H1 (cell line): Measurements from ENCODE around the gene ACP6. TPM values are rescaled to one million over a fixed set of nuclear protein-coding genes. Genes with fewer than 3 reads are reported as not detected.

ENCODE experiments used
- GTF2F1 ChIP-seq: IDR thresholded peaks from 2 replicates; pipeline ENCODE4 v1.6.1; 2012; ENCODE audit warnings: low read depth, low read length, improper control_type of control experiment, borderline replicate concordance
- RNF2 ChIP-seq: fragments of 200-900, 300-1000 bp; sonication (generic); IDR thresholded peaks from 2 replicates; pipeline ENCODE4 v1.7.1; 2016; ENCODE audit warnings: borderline replicate concordance, low read depth, mild to moderate bottlenecking, antibody characterized with exemption, low read length; ENCODE audit not compliant: poor library complexity, severe bottlenecking; ENCODE audit errors: missing control alignments
- RXRA ChIP-seq: IDR thresholded peaks from 2 replicates; pipeline ENCODE4 v1.6.1; 2011; ENCODE audit warnings: low read depth, mild to moderate bottlenecking, low read length, moderate library complexity; ENCODE audit not compliant: insufficient read depth
- SIX5 ChIP-seq: IDR thresholded peaks from 2 replicates; pipeline ENCODE4 v1.6.1; 2011; ENCODE audit warnings: mild to moderate bottlenecking, low read depth, low read length
- polyA plus RNA-seq, 7 experiments: library from polyadenylated mRNA; depleted of rRNA in 3 of 7; stranded (reverse) in 5 of 7; unstranded in 2 of 7; fragments of >200 nt in 5 of 7; fragments of 200-250 nt in 2 of 7; gene quantifications; 1 replicate in 5 of 7; 2 replicates in 1 of 7; 4 replicates in 1 of 7; pipeline versions ENCODE4 v1.2.1 to v1.2.3, GENCODE V29; 2011 to 2013; ENCODE audit warnings: missing spikeins in 2 of 7, mixed read lengths in 2 of 7
- total RNA-seq: library from RNA; stranded (reverse); fragmentation: NEBNext Ultra II Directional; extraction: Animal tissue kit (Norgen Biotek cat#: 25700); gene quantifications from 2 replicates; pipeline ENCODE4 v1.2.1, GENCODE V29; 2021

ACP6 gene
- total and polyA plus RNA-seq, 2 of the 8 experiments (the other 6 are each of a cell fraction or from before 2014, with no cell fraction given) = 11.4 to 17.7 TPM

- no peak for TF ChIP-seq RNF2
- no peak for TF ChIP-seq SIX5
- no peak for TF ChIP-seq RXRA
- TF ChIP-seq GTF2F1 = no peak
These were observed 56.8 kb downstream of the ACP6 start (continued) for GRCh38 chr1:147613506-147613905.
